ENCODE results near the gene CNTN5.

Gene CNTN5

DNA sequence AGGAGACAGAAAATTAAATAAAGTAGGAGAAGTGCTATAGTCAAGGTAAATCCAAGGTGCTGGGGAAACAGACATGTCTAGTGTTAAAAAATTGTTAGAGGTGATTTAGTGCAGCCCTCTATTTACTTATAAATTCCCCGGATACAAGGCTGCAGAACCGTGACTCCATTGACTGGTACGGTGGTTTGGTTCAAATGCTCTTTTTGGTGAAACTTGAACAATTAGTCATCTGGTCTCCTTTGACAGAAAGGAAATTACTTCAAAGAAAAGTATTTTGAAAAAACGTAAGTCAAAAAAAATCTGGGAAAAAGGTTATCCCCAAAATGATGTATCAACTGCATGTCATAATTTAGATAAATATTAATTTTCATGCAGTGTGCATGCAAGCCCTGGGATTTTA lies 399.2 kb downstream of the CNTN5 start:
- Histone ChIP-seq H4K91ac (ENCODE audit: low read depth, low read length) (no peak overlapping the region), H3K4me1 (ENCODE audit: control insufficient read depth in 1 of 2, insufficient read depth in 2 of 2, low read length in 2 of 2) (no peaks in the 10 kb centered on the region), H4K8ac (ENCODE audit: low read depth, low read length) (no peak overlapping the region), H2BK120ac (ENCODE audit: insufficient read depth, low read length, poor library complexity) (no peak overlapping the region), H2AFZ (ENCODE audit: insufficient read depth, low read length, poor library complexity) (no peak overlapping the region), H3K79me1 (ENCODE audit: low read length) (no peaks in the 10 kb centered on the region), H3K14ac (ENCODE audit: low read length) (no peak overlapping the region), H3K27ac (ENCODE audit: low read depth, low read length) (no peak overlapping the region), H3K18ac (ENCODE audit: low read length) (no peak overlapping the region), H3K27me3 (ENCODE audit: insufficient read depth, low read length) (no peaks in the 10 kb centered on the region), H3K4me3 (ENCODE audit: low read depth, low read length) (no peak overlapping the region), H3K23ac (ENCODE audit: low read length) (no peak overlapping the region), H3K79me2 (ENCODE audit: control insufficient read depth, insufficient read depth, low read length, poor library complexity) (no peaks in the 10 kb centered on the region), H3K9ac (ENCODE audit: low read length) (no peak overlapping the region), H3K9me3 (ENCODE audit: insufficient read depth, low read depth, low read length) (no peaks in the 10 kb centered on the region), H2AK5ac (ENCODE audit: low read length) (no peak overlapping the region), H3K4me2 (ENCODE audit: low read length) (no peak overlapping the region), H2BK5ac (ENCODE audit: low read depth, low read length, poor library complexity) (no peak overlapping the region), H4K12ac (ENCODE audit: low read depth, low read length) (no peak overlapping the region), H2BK12ac (ENCODE audit: low read length) (no peak overlapping the region), H3K4ac (ENCODE audit: low read depth, low read length) (no peak overlapping the region), H3K36me3 (ENCODE audit: control insufficient read depth in 1 of 2, insufficient read depth in 2 of 2, low read length in 2 of 2) (no peaks in the 10 kb centered on the region)
- no CpG with 5 or more reads among the region's 4 CpGs for WGBS (ENCODE audit: extremely low coverage, insufficient coverage, insufficient read length)
- no peak for DNase-seq

DNA sequence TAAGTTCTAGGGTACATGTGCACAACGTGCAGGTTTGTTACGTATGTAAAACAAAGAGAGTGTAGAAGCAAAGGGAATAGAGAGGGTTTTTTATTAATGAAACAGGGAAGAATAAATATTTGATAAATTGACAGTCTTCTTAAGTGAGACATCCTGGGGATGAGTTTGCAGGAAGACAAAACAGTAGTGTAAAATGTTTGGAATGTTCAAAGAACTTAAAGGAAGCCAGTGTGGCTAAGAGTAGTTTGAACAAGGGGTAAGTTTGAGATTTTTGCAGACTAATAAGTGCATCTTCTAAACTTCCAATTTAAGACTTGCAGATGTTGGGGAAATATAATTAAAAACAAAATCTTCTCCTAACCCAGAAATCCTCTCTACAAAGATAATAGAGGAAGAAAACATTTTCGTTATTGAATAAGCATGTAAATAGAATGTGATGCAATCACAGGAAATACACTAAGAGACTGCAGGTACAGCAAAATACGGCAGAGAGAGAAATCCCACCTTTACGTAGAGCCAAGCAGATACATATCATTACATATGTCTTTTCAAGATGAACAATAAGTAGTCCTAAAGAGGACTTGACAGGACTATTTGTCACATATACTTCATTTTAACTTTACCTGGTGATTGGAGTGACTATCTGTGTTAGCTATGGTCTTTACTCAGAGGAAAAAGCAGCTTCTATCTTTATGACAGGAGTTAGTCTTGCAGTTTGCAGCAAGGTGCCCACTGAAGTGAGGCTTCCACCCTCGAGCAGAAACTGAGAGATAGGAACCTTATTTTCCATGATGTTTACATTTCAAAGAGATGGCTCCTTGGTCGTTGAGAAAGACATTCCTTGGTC lies 402.1 kb downstream of the CNTN5 start:
- DNase-seq, result no peak

DNA sequence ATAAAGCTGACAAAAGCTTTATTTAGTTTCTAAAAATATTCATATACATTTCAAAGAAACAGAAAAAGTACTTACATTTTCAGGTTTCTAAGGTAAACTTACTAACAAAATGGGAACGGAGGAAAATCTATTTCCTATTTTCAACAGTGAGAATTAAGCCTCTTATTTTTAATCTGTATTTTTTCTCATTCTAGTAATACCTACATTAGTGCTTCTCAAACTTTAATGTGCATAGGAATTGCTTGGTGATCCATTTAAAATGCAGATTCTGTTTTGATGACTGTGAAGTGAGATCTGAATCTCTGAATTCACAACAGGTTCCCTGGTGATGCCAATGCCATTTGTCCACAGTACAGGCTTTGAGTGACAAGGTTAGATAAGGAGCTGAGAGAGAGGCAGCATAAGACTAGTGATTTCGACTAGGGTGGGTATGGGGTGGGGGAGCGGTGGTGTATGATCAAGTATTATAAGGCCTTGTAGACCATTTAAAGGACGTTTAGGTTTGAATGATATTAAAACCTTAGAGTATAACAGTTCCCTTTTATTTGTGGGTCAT lies 402.8 kb downstream of the CNTN5 start:
- H3K4ac ChIP-seq (ENCODE audit: low read depth, low read length), result no peak overlapping the region
- H3K36me3 ChIP-seq (ENCODE audit: control insufficient read depth in 1 of 2, insufficient read depth in 2 of 2, low read length in 2 of 2), result no peaks in the 10 kb centered on the region
- no peak overlapping the region for H3K23ac ChIP-seq (ENCODE audit: low read length)
- H2BK120ac ChIP-seq (ENCODE audit: insufficient read depth, low read length, poor library complexity), result no peak overlapping the region
- no peaks in the 10 kb centered on the region for H3K79me2 ChIP-seq (ENCODE audit: control insufficient read depth, insufficient read depth, low read length, poor library complexity)
- H2BK5ac ChIP-seq (ENCODE audit: low read depth, low read length, poor library complexity), result no peak overlapping the region
- H3K79me1 ChIP-seq (ENCODE audit: low read length), result no peaks in the 10 kb centered on the region
- WGBS (ENCODE audit: extremely low coverage, insufficient coverage, insufficient read length), result no CpG with 5 or more reads among the region's 4 CpGs
- H3K14ac ChIP-seq (ENCODE audit: low read length), result no peak overlapping the region
- no peaks in the 10 kb centered on the region for H3K27me3 ChIP-seq (ENCODE audit: insufficient read depth, low read length)
- no peak overlapping the region for H2AK5ac ChIP-seq (ENCODE audit: low read length)
- no peak for DNase-seq
- H3K4me2 ChIP-seq (ENCODE audit: low read length), result no peak overlapping the region
- H3K4me3 ChIP-seq (ENCODE audit: low read depth, low read length), result no peak overlapping the region
- H2BK12ac ChIP-seq (ENCODE audit: low read length), result no peak overlapping the region
- no peak overlapping the region for H4K12ac ChIP-seq (ENCODE audit: low read depth, low read length)
- H4K91ac ChIP-seq (ENCODE audit: low read depth, low read length), result no peak overlapping the region
- H3K4me1 ChIP-seq (ENCODE audit: control insufficient read depth in 1 of 2, insufficient read depth in 2 of 2, low read length in 2 of 2), result no peaks in the 10 kb centered on the region
- H3K9me3 ChIP-seq (ENCODE audit: insufficient read depth, low read depth, low read length), result no peaks in the 10 kb centered on the region
- H3K27ac ChIP-seq (ENCODE audit: low read depth, low read length), result no peak overlapping the region
- no peak overlapping the region for H2AFZ ChIP-seq (ENCODE audit: insufficient read depth, low read length, poor library complexity)
- no peak overlapping the region for H3K9ac ChIP-seq (ENCODE audit: low read length)
- no peak overlapping the region for H4K8ac ChIP-seq (ENCODE audit: low read depth, low read length)
- H3K18ac ChIP-seq (ENCODE audit: low read length), result no peak overlapping the region

More for the DNA sequence above, 402.1 kb downstream of the CNTN5 start:
- H2AK5ac ChIP-seq (ENCODE audit: low read length), result no peak overlapping the region
- no peak overlapping the region for H3K18ac ChIP-seq (ENCODE audit: low read length)
- H2AFZ ChIP-seq (ENCODE audit: insufficient read depth, low read length, poor library complexity), result no peak overlapping the region
- no peaks in the 10 kb centered on the region for H3K79me2 ChIP-seq (ENCODE audit: control insufficient read depth, insufficient read depth, low read length, poor library complexity)
- no peak overlapping the region for H3K23ac ChIP-seq (ENCODE audit: low read length)
- H3K79me1 ChIP-seq (ENCODE audit: low read length), result no peaks in the 10 kb centered on the region
- H4K12ac ChIP-seq (ENCODE audit: low read depth, low read length), result no peak overlapping the region
- H4K91ac ChIP-seq (ENCODE audit: low read depth, low read length), result no peak overlapping the region
- no peak overlapping the region for H2BK12ac ChIP-seq (ENCODE audit: low read length)
- no CpG with 5 or more reads among the region's 7 CpGs for WGBS (ENCODE audit: extremely low coverage, insufficient coverage, insufficient read length)
- H3K4me1 ChIP-seq (ENCODE audit: control insufficient read depth in 1 of 2, insufficient read depth in 2 of 2, low read length in 2 of 2), result no peaks in the 10 kb centered on the region
- no peaks in the 10 kb centered on the region for H3K36me3 ChIP-seq (ENCODE audit: control insufficient read depth in 1 of 2, insufficient read depth in 2 of 2, low read length in 2 of 2)
- no peak overlapping the region for H3K14ac ChIP-seq (ENCODE audit: low read length)
- no peak overlapping the region for H4K8ac ChIP-seq (ENCODE audit: low read depth, low read length)
- no peak overlapping the region for H3K4me3 ChIP-seq (ENCODE audit: low read depth, low read length)
- no peaks in the 10 kb centered on the region for H3K27me3 ChIP-seq (ENCODE audit: insufficient read depth, low read length)
- no peak overlapping the region for H3K9ac ChIP-seq (ENCODE audit: low read length)
- H3K27ac ChIP-seq (ENCODE audit: low read depth, low read length), result no peak overlapping the region
- H3K9me3 ChIP-seq (ENCODE audit: insufficient read depth, low read depth, low read length), result no peaks in the 10 kb centered on the region
- H2BK5ac ChIP-seq (ENCODE audit: low read depth, low read length, poor library complexity), result no peak overlapping the region
- no peak overlapping the region for H3K4ac ChIP-seq (ENCODE audit: low read depth, low read length)
- no peak overlapping the region for H2BK120ac ChIP-seq (ENCODE audit: insufficient read depth, low read length, poor library complexity)
- no peak overlapping the region for H3K4me2 ChIP-seq (ENCODE audit: low read length)

DNA sequence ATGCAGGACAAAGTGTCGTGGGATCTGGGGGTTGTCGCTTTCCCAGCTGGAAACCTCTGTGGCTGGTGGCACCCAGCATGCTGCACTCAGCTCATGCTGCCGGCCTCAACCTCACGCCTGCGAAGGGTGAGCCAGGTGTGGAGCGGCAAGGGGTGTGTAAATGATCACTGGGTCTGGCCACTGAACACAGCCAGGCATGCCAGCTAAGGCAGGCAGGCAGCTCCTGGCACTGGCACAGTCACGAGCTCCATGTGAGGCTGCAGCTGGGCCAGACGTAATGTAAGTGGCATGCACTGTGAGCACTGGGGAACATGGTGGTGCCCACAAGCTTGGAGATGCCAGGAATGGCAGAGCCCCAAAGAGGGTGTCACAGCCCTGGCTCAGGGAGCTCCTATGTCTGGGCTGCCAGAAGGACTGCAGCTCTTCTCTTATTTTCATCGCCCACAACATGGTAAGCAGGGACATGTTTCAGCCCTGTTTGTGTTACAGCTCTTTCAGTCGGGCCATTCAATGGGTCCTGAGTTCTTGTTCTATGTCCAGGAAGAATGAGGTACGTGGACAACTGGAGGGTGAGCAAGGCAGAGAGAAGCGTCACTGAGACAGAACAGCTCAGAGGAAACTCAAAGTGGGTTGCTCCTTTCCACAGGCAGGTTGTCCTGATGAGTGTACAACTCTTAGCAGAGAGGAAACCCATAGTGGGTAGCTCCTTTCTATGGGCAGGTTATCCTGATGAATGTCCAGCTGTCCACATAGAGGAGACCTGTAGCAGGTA lies 403.8 kb downstream of the CNTN5 start:
- WGBS (ENCODE audit: extremely low coverage, insufficient coverage, insufficient read length), result no CpG with 5 or more reads among the region's 12 CpGs
- H4K12ac ChIP-seq (ENCODE audit: low read depth, low read length), result no peak overlapping the region
- no peaks in the 10 kb centered on the region for H3K79me2 ChIP-seq (ENCODE audit: control insufficient read depth, insufficient read depth, low read length, poor library complexity)

More for the DNA sequence above, 403.8 kb downstream of the CNTN5 start:
- Histone ChIP-seq H3K14ac (ENCODE audit: low read length) (no peak overlapping the region), H2BK12ac (ENCODE audit: low read length) (no peak overlapping the region), H3K36me3 (ENCODE audit: control insufficient read depth in 1 of 2, insufficient read depth in 2 of 2, low read length in 2 of 2) (no peaks in the 10 kb centered on the region), H4K91ac (ENCODE audit: low read depth, low read length) (no peak overlapping the region), H3K18ac (ENCODE audit: low read length) (no peak overlapping the region), H3K27ac (ENCODE audit: low read depth, low read length) (no peak overlapping the region), H3K4me1 (ENCODE audit: control insufficient read depth in 1 of 2, insufficient read depth in 2 of 2, low read length in 2 of 2) (no peaks in the 10 kb centered on the region), H3K79me1 (ENCODE audit: low read length) (no peaks in the 10 kb centered on the region), H2BK120ac (ENCODE audit: insufficient read depth, low read length, poor library complexity) (no peak overlapping the region), H2AFZ (ENCODE audit: insufficient read depth, low read length, poor library complexity) (no peak overlapping the region), H4K8ac (ENCODE audit: low read depth, low read length) (no peak overlapping the region), H3K9me3 (ENCODE audit: insufficient read depth, low read depth, low read length) (no peaks in the 10 kb centered on the region), H3K4ac (ENCODE audit: low read depth, low read length) (no peak overlapping the region), H3K9ac (ENCODE audit: low read length) (no peak overlapping the region), H3K4me3 (ENCODE audit: low read depth, low read length) (no peak overlapping the region), H3K27me3 (ENCODE audit: insufficient read depth, low read length) (no peaks in the 10 kb centered on the region), H2AK5ac (ENCODE audit: low read length) (no peak overlapping the region), H3K23ac (ENCODE audit: low read length) (no peak overlapping the region), H3K4me2 (ENCODE audit: low read length) (no peak overlapping the region), H2BK5ac (ENCODE audit: low read depth, low read length, poor library complexity) (no peak overlapping the region)
- no peak for DNase-seq
